ENCODE data around the gene ZNF805. TPM values are rescaled to one million over a fixed set of nuclear protein-coding genes. Genes with fewer than 3 reads are reported as not detected.

The ZNF805 gene
- total and polyA plus RNA-seq, 2 of the 13 experiments (the other 11 are each of a cell fraction or from before 2014, with no cell fraction given) = 5.1 to 12.8 TPM

DNA sequence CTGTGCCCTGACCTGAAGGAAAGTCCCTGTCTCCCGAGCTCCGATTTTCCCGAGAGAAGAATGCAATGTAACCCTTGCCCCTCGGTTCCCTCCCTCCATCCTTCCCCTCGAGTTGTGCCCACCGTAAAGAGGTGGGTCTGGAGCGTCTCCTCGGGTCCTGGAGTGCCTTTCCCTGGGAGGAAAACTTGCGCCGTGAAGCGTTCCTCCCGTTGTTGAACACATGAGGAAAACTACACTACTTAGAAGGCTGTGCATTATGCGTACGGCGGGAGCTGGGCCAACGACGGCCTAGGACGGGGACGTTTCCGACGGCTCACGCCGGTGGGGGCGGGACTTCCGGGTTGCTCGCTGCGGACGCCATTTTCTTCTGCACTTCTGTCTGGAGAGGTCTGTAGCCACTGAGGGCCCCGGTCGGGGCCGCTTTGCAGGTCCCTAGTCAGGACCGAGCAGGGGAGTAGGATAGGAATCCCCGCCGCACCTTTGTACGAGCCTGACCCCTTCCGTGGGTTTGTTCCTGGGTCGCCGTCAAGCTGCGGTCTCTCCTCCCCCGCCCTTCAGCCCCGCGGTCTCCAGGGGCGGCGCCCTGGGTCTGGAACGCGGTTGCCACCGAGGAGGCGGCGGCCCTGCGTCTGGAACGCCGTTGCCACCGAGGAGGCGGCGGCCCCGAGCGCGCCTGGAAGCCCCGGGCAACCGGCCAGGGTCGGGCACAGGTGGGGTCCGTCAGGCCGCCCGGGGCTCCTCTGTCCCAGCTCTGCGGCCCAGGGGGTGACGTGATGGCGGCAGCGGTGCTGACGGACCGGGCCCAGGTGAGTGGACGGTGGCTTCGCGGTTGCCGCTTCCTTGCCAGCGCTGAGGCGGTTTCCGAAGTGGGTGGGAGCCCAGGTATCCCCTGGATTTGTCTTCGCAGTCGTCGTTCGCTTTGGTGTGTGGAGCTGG lies 49.0 kb upstream of the ZNF805 start, which contains the start of gene ZNF264:
ZNF264 (plus strand) TSS at position 360 of the 936 bp plus-strand sequence; CDS start at position 774, 414 bp downstream.
- peak within 1 kb of the TSS; percentile 78 for H3K27ac ChIP-seq (ENCODE audit: extremely low read length, insufficient read depth, low read length)
- BruUV-seq (replicated peaks) = no TSS peak
- no peak for FAIRE-seq
- peak; percentile 88 for TF ChIP-seq ZMYM4 (CRISPR knock-in tag; IDR thresholded peaks at IDR 0.05)
- TF ChIP-seq NR2C2 (CRISPR knock-in tag; IDR thresholded peaks at IDR 0.05; ENCODE audit: borderline replicate concordance) = peak; percentile 83
- TF ChIP-seq MIXL1 (CRISPR knock-in tag; IDR thresholded peaks at IDR 0.05) = 0 out of 2 replicates have a peak, but pooled peaks have one; percentile 18
- peak; percentile 71; the same call in 1 of the 2 replicates for TF ChIP-seq GATAD1 (CRISPR knock-in tag; IDR thresholded peaks at IDR 0.05)
- TF ChIP-seq, protein P1, sequence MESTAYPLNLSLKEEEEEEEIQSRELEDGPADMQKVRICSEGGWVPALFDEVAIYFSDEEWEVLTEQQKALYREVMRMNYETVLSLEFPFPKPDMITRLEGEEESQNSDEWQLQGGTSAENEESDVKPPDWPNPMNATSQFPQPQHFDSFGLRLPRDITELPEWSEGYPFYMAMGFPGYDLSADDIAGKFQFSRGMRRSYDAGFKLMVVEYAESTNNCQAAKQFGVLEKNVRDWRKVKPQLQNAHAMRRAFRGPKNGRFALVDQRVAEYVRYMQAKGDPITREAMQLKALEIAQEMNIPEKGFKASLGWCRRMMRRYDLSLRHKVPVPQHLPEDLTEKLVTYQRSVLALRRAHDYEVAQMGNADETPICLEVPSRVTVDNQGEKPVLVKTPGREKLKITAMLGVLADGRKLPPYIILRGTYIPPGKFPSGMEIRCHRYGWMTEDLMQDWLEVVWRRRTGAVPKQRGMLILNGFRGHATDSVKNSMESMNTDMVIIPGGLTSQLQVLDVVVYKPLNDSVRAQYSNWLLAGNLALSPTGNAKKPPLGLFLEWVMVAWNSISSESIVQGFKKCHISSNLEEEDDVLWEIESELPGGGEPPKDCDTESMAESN (CRISPR knock-in tag; conservative IDR thresholded peaks at IDR 0.05) = peak; percentile 68; the same call in 1 of the 2 replicates
- TF ChIP-seq ZNF225 (CRISPR knock-in tag; IDR thresholded peaks at IDR 0.05) = 0 out of 2 replicates have a peak, but pooled peaks have one; percentile 19
- peak; percentile 95 for TF ChIP-seq YY1 (IDR thresholded peaks at IDR 0.05; ENCODE audit: insufficient read depth, insufficient replicate concordance, low read depth, low read length)
- no peak; the same call in 1 of the 2 replicates for TF ChIP-seq KLF6 (CRISPR knock-in tag; IDR thresholded peaks at IDR 0.05)
- TF ChIP-seq, protein P2, sequence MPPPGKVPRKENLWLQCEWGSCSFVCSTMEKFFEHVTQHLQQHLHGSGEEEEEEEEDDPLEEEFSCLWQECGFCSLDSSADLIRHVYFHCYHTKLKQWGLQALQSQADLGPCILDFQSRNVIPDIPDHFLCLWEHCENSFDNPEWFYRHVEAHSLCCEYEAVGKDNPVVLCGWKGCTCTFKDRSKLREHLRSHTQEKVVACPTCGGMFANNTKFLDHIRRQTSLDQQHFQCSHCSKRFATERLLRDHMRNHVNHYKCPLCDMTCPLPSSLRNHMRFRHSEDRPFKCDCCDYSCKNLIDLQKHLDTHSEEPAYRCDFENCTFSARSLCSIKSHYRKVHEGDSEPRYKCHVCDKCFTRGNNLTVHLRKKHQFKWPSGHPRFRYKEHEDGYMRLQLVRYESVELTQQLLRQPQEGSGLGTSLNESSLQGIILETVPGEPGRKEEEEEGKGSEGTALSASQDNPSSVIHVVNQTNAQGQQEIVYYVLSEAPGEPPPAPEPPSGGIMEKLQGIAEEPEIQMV (CRISPR knock-in tag; IDR thresholded peaks at IDR 0.05; ENCODE audit: low read depth) = no peak
- no peak for TF ChIP-seq ZNF30 (CRISPR knock-in tag; IDR thresholded peaks at IDR 0.05)
- TF ChIP-seq GPN1 (CRISPR knock-in tag; IDR thresholded peaks at IDR 0.05; ENCODE audit: borderline replicate concordance) = no peak
- TF ChIP-seq, protein P3, sequence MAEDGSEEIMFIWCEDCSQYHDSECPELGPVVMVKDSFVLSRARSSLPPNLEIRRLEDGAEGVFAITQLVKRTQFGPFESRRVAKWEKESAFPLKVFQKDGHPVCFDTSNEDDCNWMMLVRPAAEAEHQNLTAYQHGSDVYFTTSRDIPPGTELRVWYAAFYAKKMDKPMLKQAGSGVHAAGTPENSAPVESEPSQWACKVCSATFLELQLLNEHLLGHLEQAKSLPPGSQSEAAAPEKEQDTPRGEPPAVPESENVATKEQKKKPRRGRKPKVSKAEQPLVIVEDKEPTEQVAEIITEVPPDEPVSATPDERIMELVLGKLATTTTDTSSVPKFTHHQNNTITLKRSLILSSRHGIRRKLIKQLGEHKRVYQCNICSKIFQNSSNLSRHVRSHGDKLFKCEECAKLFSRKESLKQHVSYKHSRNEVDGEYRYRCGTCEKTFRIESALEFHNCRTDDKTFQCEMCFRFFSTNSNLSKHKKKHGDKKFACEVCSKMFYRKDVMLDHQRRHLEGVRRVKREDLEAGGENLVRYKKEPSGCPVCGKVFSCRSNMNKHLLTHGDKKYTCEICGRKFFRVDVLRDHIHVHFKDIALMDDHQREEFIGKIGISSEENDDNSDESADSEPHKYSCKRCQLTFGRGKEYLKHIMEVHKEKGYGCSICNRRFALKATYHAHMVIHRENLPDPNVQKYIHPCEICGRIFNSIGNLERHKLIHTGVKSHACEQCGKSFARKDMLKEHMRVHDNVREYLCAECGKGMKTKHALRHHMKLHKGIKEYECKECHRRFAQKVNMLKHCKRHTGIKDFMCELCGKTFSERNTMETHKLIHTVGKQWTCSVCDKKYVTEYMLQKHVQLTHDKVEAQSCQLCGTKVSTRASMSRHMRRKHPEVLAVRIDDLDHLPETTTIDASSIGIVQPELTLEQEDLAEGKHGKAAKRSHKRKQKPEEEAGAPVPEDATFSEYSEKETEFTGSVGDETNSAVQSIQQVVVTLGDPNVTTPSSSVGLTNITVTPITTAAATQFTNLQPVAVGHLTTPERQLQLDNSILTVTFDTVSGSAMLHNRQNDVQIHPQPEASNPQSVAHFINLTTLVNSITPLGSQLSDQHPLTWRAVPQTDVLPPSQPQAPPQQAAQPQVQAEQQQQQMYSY (CRISPR knock-in tag; IDR thresholded peaks at IDR 0.05) = peak; percentile 37; the same call in 1 of the 2 replicates
- TF ChIP-seq ZFP37 (CRISPR knock-in tag; IDR thresholded peaks at IDR 0.05; ENCODE audit: borderline replicate concordance) = 0 out of 2 replicates have a peak, but pooled peaks have one; percentile 22
- no peak for TF ChIP-seq HMGA1 (CRISPR knock-in tag; conservative IDR thresholded peaks at IDR 0.05)
- TF ChIP-seq ZNF383 (CRISPR knock-in tag; IDR thresholded peaks at IDR 0.05; ENCODE audit: borderline replicate concordance) = no peak
- no peak for TF ChIP-seq BCL6 (CRISPR knock-in tag; IDR thresholded peaks at IDR 0.05)

More for the DNA sequence above, 49.0 kb upstream of the ZNF805 start, which contains the start of gene ZNF264:
- peak; percentile 62 for DNase-seq (ENCODE audit: low spot score)
- Histone ChIP-seq H3K4me1 (ENCODE audit: insufficient read depth, low read length) (peaks cover 22% of the 10 kb centered on the region), H2AFZ (ENCODE audit: low read length) (peak within 1 kb of the TSS; percentile 90), H3K4me3 (replicated peaks in 1 of 3; ENCODE audit: insufficient read depth in 1 of 3, low read depth in 2 of 3, low read length in 3 of 3) (peak within 1 kb of the TSS; percentile 86 to 100 (median 98)), H3K9me3 (ENCODE audit: low read length) (peaks cover 19% of the 10 kb centered on the region), H3K27me3 (ENCODE audit: control insufficient read depth in 1 of 2, insufficient read depth in 2 of 2, low read length in 2 of 2) (no peaks in the 10 kb centered on the region; a peak in 1 of 5 replicates), H3K36me3 (replicated peaks in 1 of 2; ENCODE audit: control insufficient read depth in 1 of 2, insufficient read depth in 2 of 2, low read length in 2 of 2) (peaks cover 8 to 32% of the 10 kb centered on the region in 2 experiments; a peak in 4 of 5 replicates), H3K9ac (ENCODE audit: insufficient read depth, low read depth, low read length) (peak within 1 kb of the TSS; percentile 88), H3K79me2 (ENCODE audit: insufficient read depth, low read length) (peaks cover 20% of the 10 kb centered on the region), H4K20me1 (ENCODE audit: insufficient read depth, low read length) (peaks cover 5% of the 10 kb centered on the region; the same call in 1 of the 2 replicates), H3K4me2 (ENCODE audit: low read depth, low read length) (peak within 1 kb of the TSS; percentile 97)
- intact Hi-C loops (cut with micrococcal nuclease; ENCODE audit: unreplicated experiment) = loop anchor here (1.0 kb wide), 1 partner anchor 49 kb away; the partner anchor contains the start of gene ZNF805
- peak; percentile 98 for ATAC-seq
- ChIA-PET POLR2A (interaction anchor here (1.0 to 1.3 kb wide), 2 partner anchors 16 to 788 kb away, joined by 3 to 4 read pairs; partner anchors contain the start of gene ZNF583), CTCF (ENCODE audit: low intra/inter-chr PET ratio, low total read pairs) (no interaction called here)
- in situ Hi-C loops (cut with HindIII; ENCODE audit: extremely low pct_ligation_motif_present, low pct_unique_long_range_greater_than_20kb) = no loop called here
- 23% methylated on average over 23 of the region's 81 CpGs for WGBS (ENCODE audit: low lambda C conversion rate)

Measured in HepG2 (cell line).